NCI-H526 (cell line): Measurements from ENCODE around the gene SMIM8.

Experiments
- DNase-seq, 2 experiments: peaks; one replicate each; lab custom pipeline; 2025; lab: John Stamatoyannopoulos, UW

Gene SMIM8

DNA sequence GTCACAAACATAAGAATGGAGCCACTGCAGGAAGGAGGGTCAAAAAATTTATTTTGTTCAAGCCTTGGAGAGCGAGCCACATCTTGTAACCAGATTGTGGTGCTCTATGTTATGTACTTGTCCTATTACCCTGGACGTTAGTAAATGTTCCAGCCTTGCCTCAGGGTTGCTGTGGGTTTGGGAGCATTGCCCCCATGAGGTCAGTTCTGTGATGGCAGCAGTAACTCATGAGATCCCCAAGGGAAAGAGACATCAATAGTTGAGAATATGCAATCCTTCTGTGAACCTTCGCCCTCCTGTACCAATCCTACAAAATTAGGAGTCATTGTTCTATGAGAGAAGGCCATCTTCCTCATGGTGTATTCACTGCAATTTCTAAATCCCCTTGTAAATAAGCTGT is 68.9 kb downstream of the SMIM8 start:
- DNase-seq, result peak; percentile 34 to 73
